DLD1 (cell line): Measurements from ENCODE around the gene ARTN.

Experiments
- in situ Hi-C: cut with HindIII; loops from 2 replicates; pipeline ENCODE4 v1.10.0; 2017; ENCODE audit warnings: low sequenced_read_pairs

The ARTN gene

DNA sequence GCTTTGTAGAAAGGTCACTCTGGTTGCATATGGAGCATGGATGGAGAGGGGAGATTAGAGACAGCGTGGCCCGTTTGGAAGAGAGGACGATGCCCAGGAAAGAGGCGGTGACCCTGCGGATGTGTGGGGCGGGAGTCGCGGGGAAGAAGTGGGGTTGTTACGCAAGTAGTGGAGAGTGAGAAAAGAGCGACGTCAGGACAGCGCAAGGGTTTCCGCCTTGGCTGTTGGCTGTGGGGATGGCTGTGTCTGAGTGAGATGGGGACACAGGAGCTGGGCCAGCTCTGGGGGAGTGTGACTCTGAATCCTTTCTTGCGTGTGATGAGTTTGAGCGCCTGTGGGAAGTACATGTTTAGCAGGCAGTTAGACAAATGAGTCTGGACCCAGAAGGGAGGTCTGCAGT, 49.2 kb downstream of the ARTN start:
- in situ Hi-C loops: no loop called here

DNA sequence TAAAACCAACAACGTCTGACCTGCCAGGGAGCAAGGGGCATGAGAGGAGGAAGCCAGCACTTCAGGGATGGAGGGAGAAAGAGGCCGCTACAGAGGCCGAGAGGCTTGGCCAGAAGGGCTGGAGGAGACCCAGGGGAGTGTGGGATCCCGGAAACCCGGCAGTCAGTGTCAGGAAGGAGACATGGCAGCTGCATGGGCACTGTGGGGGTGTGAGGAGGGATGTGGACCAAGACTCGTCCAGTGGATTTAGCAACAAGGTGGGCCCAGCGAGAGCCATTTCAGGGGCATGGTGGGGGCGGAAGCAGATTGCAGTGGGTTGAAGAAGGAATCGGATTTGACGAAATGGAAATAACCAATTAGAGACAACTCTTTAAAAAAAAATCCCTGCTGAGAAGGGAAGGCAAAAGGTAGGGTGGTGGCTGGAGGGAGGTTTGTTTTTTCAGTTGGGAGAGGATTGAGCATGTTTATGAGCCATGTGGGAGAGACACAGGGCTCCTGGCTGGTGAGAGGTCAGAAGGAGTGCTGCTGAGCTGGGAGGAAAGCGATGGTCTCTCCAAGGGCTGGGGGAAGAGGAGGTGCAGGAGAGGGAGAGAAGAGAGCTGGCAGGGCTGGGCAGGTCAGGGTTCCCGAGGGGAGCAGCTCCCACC, 49.8 kb downstream of the ARTN start:
- in situ Hi-C loops: no loop called here

DNA sequence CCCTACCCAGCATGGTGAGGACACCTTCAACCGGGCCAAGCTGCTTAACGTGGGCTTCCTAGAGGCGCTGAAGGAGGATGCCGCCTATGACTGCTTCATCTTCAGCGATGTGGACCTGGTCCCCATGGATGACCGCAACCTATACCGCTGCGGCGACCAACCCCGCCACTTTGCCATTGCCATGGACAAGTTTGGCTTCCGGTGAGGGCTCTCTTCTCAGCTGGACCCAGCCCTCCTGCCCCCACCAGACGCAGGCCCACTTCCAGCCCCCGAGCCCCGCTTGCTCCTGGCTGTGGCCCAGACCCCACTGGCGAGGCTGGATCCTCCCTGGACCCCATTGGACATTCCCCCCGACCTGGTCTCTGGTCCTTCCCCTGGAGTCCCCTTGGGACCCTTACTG, 51.3 kb downstream of the ARTN start:
- in situ Hi-C loops: no loop called here

DNA sequence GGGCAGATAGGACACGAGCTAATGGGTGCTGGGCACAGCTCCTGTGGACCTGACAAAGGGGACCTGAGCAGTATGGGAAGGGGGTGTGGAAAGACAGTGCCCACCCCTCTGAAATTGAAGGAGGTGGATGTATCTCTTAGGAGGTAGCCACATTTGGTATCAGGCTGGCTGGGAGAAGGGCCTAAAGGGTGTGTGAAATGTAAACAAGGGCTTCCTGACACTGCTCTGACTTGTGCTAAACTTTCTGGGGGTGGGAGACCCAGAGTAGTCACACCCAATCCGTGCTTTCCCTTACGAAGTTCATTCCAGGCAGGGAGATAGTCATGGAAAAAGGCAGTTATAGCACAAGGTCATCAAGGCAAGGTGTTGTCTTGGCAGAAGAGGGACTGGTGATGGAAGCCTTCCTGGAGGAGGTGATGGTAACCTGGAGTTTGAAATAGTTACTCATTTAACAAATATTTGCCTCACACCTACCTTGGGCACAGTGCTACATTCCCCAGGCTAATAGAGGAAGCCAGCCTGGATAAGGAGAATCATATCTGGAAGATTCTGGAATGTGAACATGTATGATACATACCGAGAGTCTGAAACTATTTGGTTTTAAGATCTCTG, 52.5 kb downstream of the ARTN start:
- in situ Hi-C loops: no loop called here

DNA sequence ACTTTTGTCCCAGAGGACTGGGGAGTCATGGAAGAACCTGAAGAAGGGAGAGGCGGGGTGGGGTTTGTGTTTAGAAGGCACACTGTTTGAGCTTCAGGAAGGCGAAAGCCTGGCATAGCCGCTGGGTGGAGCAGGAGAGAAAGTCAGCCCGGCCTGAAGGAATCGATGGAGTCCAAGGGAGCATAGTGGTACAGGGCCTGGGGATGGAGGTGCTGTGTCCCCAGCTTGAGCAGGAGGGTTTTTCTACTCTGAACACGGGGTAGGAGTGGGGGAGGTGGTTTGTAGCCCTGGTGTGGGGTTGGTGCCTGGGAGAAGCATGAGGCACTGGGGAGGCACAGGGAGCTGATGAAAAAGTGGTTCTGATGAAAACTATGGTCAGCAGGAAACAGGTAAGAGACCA, 53.1 kb downstream of the ARTN start:
- in situ Hi-C loops: no loop called here
